HFF-Myc (cell line): ENCODE results near the gene DHRS2.

Experiments used
- DNase-seq: peaks from one replicate; pipeline ENCODE4 v3.0.0-alpha.2; 2011; ENCODE audit warnings: low read depth; ENCODE audit errors: extremely low read depth
- H3K4me3 ChIP-seq: replicated peaks from 2 replicates; pipeline ENCODE4 v1.5.1; 2011; ENCODE audit warnings: low read depth, mild to moderate bottlenecking, control low read depth, low read length
- CTCF ChIP-seq: IDR thresholded peaks from 2 replicates; pipeline ENCODE4 v1.5.1; 2012; ENCODE audit warnings: mild to moderate bottlenecking, low read depth, low read length, control low read depth; ENCODE audit errors: missing control alignments

DHRS2 gene

GRCh38 chr14:23644919-23645336 lies 8.8 kb downstream of the DHRS2 start:
- no peak for TF ChIP-seq CTCF
- no peak overlapping the region for H3K4me3 ChIP-seq
- DNase-seq, result no peak

- H3K4me3 ChIP-seq, result no peak overlapping the region
- no peak for TF ChIP-seq CTCF
- no peak for DNase-seq
Observed at GRCh38 chr14:23645504-23645811, 9.3 kb downstream of the DHRS2 start.

- no peak overlapping the region for H3K4me3 ChIP-seq
- no peak for TF ChIP-seq CTCF
- no peak for DNase-seq
Observed at GRCh38 chr14:23645812-23646647, 9.9 kb downstream of the DHRS2 start.

DNA sequence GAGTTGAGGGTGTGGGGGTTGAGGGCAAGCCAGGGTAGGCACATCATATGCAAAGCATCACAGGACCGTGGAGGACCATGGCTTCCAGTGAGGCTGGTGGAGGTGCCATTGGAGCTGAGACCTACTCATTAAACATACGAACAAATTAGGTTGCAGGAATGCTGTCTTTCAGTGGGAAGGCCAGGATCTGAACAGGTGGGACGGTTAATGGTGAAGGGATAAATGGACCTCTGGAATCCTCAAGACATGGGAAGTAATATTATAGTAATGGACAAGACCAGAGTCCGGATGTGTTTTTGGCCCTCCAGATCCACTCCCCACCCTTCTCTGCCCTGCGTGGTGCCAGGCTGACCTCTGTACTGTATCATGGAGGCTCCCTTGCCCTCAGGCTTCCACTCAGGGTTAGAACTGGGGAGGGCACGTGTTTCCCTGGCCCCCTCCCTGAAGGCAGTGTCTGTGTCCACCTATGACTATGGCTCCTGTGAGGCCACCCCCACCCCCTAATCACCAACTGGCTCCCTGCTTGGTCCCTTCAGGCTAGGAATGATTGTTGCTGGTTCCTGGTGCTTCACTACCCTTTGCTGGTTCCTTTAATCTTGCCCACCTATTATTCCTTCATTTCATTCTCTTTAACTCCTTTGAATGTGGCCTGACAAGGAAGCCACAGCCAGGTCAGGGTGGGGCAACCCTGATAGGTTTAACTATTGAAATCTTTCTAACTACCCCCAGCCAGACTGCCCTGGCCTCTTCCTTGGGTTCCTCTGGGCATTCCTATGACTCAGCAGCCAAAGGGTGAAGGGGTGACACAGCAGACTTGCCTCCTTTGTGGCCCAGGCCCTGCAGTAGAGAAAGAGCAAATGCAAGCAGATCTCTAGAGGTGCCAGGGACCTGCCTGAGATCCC lies 10.7 kb downstream of the DHRS2 start:
- H3K4me3 ChIP-seq, result no peak overlapping the region
- DNase-seq, result no peak
- TF ChIP-seq CTCF, result no peak

- no peak for TF ChIP-seq CTCF
- no peak for DNase-seq
- no peak overlapping the region for H3K4me3 ChIP-seq
Observed at GRCh38 chr14:23647619-23648018, 11.5 kb downstream of the DHRS2 start.

DNA sequence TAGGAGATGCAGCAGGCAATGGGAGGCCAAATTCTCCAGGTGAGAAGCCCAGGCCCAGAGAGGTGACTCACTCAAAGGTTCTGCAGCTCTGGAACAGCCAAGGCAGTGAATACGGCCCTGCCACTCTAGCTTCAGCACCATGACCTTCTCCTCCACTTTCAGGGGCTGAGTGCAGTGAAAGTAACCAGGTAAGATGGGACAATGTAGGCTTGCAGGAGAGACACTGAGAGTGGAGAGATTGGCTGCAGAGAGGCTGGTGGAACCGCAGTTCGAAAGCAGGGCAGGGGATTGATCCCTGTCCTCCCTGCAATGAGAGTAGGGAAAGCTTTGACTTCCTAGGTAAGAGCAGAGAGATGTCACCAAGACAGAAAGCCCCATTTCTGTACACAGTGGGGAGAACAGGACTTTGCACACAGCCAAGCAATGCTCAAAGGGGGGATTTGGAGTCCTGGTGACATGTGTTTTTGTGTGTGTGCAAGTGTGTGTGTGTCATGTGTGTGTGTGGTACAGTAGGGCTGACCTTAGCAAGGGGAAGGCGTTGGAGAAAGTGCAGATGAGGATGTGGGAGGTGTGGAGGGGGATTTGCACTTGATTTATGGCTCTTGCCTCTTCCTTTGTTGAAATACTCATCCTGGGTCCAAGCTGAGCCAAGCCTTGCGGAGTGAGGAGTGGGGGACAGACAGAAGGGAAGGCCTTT lies 12.7 kb downstream of the DHRS2 start:
- TF ChIP-seq CTCF, result no peak
- no peak overlapping the region for H3K4me3 ChIP-seq
- no peak for DNase-seq
